GM06990 (cell line): ENCODE data around the gene CDKN2AIP.
A peak's percentile ranks its signal among the peaks of the same experiment; 100 is the strongest.

Experiments used
- DNase-seq: peaks from one replicate; pipeline ENCODE4 v3.0.0-alpha.2; 2011; ENCODE audit not compliant: insufficient read length; ENCODE audit errors: extremely low read depth
- H3K27me3 ChIP-seq: replicated peaks from 2 replicates; pipeline ENCODE4 v1.6.0; 2011; ENCODE audit warnings: low read length; ENCODE audit not compliant: control insufficient read depth, insufficient read depth
- H3K36me3 ChIP-seq: 2 replicates; pipeline ENCODE4 v1.5.1; 2011; ENCODE audit warnings: low read length; ENCODE audit not compliant: control insufficient read depth, insufficient read depth
- H3K4me3 ChIP-seq: replicated peaks from 2 replicates; pipeline ENCODE4 v1.5.1; 2011; ENCODE audit warnings: low read depth, mild to moderate bottlenecking, control low read depth, low read length
- CTCF ChIP-seq: IDR thresholded peaks from 2 replicates; pipeline ENCODE4 v1.5.1; 2011; ENCODE audit warnings: low read length, control low read depth, mild to moderate bottlenecking, inconsistent platforms; ENCODE audit not compliant: insufficient read depth, poor library complexity, severe bottlenecking

The CDKN2AIP gene

GRCh38 chr4:183441276-183441675 lies 3.2 kb upstream of the CDKN2AIP start:
- no peaks in the 10 kb centered on the region for H3K27me3 ChIP-seq
- peaks cover 3% of the 10 kb centered on the region for H3K36me3 ChIP-seq
- DNase-seq, result no peak
- H3K4me3 ChIP-seq, result no peak overlapping the region
- TF ChIP-seq CTCF, result no peak

- Histone ChIP-seq H3K4me3 (peak overlapping the region; percentile 89), H3K36me3 (peaks cover 11% of the 10 kb centered on the region), H3K27me3 (no peaks in the 10 kb centered on the region)
- no peak for DNase-seq
- peak; percentile 1 for TF ChIP-seq CTCF
These were observed 702 bp upstream of the CDKN2AIP start for GRCh38 chr4:183443655-183444213.

- peak overlapping the region; percentile 89 for H3K4me3 ChIP-seq
- no peaks in the 10 kb centered on the region for H3K27me3 ChIP-seq
- DNase-seq, result no peak
These were observed 627 bp downstream of the CDKN2AIP start for GRCh38 chr4:183445097-183445428.

GRCh38 chr4:183447646-183448045 lies 3.2 kb downstream of the CDKN2AIP start:
- H3K27me3 ChIP-seq, result no peaks in the 10 kb centered on the region
- no peak for TF ChIP-seq CTCF
- no peak for DNase-seq
- no peak overlapping the region for H3K4me3 ChIP-seq
- H3K36me3 ChIP-seq, result peaks cover 15% of the 10 kb centered on the region

More at GRCh38 chr4:183445097-183445428, 627 bp downstream of the CDKN2AIP start:
- peaks cover 13% of the 10 kb centered on the region for H3K36me3 ChIP-seq
- no peak for TF ChIP-seq CTCF

- H3K36me3 ChIP-seq, result peaks cover 15% of the 10 kb centered on the region
- no peak overlapping the region for H3K4me3 ChIP-seq
These were observed 4.0 kb downstream of the CDKN2AIP start for GRCh38 chr4:183448436-183448835.

More at GRCh38 chr4:183448436-183448835, 4.0 kb downstream of the CDKN2AIP start:
- H3K27me3 ChIP-seq, result no peaks in the 10 kb centered on the region
- TF ChIP-seq CTCF, result no peak
- no peak for DNase-seq
